ENCODE results near the gene HECTD3.

DNA sequence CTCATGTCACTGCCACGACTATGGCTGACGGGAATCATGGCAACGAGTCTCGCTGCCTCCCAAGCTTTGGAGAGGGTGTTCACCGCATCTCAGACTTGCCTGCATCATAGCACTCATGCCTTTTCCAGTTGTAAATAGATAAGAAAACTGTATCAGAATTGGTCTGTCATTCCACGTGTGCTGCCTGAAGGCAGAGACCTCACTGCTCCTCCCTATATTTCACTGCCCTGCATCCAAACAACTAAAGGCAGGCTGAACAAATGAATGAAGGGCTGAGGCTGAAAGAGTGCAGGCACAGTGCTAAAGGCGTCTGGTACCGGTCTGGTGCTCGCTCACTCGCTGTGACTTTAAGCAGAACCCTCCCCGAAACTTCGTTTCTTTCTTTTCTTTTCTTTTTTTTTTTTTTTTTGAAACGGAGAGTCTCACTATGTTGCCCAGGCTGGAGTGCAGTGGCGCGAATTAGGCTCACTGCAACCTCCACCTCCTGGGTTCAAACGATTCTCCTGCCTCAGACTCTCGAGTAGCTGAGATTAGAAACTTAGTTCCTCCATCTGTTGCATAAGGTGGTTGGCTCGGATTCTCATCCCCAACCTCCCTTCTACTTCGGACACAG lies 25.3 kb downstream of the HECTD3 start:
- TF ChIP-seq RFX5 (IDR thresholded peaks at IDR 0.05; ENCODE audit: low read depth, low read length) = no peak
- TF ChIP-seq, protein P1, sequence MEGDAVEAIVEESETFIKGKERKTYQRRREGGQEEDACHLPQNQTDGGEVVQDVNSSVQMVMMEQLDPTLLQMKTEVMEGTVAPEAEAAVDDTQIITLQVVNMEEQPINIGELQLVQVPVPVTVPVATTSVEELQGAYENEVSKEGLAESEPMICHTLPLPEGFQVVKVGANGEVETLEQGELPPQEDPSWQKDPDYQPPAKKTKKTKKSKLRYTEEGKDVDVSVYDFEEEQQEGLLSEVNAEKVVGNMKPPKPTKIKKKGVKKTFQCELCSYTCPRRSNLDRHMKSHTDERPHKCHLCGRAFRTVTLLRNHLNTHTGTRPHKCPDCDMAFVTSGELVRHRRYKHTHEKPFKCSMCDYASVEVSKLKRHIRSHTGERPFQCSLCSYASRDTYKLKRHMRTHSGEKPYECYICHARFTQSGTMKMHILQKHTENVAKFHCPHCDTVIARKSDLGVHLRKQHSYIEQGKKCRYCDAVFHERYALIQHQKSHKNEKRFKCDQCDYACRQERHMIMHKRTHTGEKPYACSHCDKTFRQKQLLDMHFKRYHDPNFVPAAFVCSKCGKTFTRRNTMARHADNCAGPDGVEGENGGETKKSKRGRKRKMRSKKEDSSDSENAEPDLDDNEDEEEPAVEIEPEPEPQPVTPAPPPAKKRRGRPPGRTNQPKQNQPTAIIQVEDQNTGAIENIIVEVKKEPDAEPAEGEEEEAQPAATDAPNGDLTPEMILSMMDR (conservative IDR thresholded peaks at IDR 0.05; ENCODE audit: low read depth, low read length) = no peak
- no peak for TF ChIP-seq POLR2A (IDR thresholded peaks at IDR 0.05; ENCODE audit: low read depth, low read length)
- no peak for TF ChIP-seq MAZ (IDR thresholded peaks at IDR 0.05; ENCODE audit: borderline replicate concordance, low read depth, low read length)
- no peak for TF ChIP-seq SMC3 (IDR thresholded peaks at IDR 0.05; ENCODE audit: low read depth, low read length)
- no peak for TF ChIP-seq BHLHE40 (IDR thresholded peaks at IDR 0.05; ENCODE audit: low read depth, low read length)
- TF ChIP-seq MXI1 (IDR thresholded peaks at IDR 0.05; ENCODE audit: borderline replicate concordance, low read depth, low read length) = no peak; the same call in none of the 2 replicates
- no peak for TF ChIP-seq RAD21 (IDR thresholded peaks at IDR 0.05; ENCODE audit: low read length)
- TF ChIP-seq CHD1 (IDR thresholded peaks at IDR 0.05; ENCODE audit: low read depth, low read length) = no peak

Data from IMR-90 (cell line).